ENCODE results near the gene SLC12A9.

The SLC12A9 gene

DNA sequence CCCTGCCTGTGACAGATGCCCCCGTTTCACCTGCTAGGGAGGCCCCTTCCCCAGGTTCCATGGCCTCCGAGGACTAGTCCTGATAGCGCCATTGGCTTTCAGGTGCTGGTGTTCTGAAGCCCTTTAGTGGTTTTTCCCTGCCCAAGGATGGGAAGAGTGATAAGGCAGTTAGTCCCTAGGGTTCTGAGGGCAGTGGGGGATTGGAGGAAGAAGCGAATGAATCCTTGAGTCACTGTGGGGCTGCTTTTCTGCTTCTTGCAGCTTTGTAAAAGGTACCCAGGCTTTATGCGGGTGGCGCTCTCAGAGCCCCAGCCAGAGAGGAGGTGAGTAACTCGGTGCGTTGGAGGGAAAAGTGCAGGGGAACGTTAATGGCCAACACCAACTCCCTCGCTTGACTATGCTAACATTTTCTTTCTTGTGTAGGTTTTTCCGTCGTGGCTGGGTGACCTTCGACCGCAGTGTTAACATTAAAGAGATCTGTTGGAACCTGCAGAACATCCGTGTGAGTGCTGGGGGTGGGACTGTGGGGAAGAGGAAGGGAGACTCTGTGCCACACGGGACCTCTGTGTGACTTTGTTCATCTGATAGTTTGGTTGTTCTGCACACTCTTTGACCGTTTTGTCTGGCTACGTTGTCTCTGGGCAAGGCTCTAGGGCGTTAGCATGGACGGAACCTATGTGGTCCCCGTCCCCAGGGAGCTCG lies 33.1 kb downstream of the SLC12A9 start:
- H4K20me1 ChIP-seq (ENCODE audit: insufficient read depth, low read length): no peaks in the 10 kb centered on the region
- H3K4me3 ChIP-seq (ENCODE audit: low read depth, low read length, poor library complexity, severe bottlenecking): no peak overlapping the region
- no peak overlapping the region for H3K27ac ChIP-seq (ENCODE audit: low read depth, low read length, poor library complexity, severe bottlenecking)
- H2AFZ ChIP-seq (ENCODE audit: low read length): no peak overlapping the region
- no peaks in the 10 kb centered on the region for H3K9me2 ChIP-seq (ENCODE audit: low read depth, low read length)
- H3K27me3 ChIP-seq (ENCODE audit: insufficient read depth, low read length): 0 out of 2 replicates have a peak, but pooled peaks cover 2% of the 10 kb centered on the region
- TF ChIP-seq, protein P1, sequence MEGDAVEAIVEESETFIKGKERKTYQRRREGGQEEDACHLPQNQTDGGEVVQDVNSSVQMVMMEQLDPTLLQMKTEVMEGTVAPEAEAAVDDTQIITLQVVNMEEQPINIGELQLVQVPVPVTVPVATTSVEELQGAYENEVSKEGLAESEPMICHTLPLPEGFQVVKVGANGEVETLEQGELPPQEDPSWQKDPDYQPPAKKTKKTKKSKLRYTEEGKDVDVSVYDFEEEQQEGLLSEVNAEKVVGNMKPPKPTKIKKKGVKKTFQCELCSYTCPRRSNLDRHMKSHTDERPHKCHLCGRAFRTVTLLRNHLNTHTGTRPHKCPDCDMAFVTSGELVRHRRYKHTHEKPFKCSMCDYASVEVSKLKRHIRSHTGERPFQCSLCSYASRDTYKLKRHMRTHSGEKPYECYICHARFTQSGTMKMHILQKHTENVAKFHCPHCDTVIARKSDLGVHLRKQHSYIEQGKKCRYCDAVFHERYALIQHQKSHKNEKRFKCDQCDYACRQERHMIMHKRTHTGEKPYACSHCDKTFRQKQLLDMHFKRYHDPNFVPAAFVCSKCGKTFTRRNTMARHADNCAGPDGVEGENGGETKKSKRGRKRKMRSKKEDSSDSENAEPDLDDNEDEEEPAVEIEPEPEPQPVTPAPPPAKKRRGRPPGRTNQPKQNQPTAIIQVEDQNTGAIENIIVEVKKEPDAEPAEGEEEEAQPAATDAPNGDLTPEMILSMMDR (IDR thresholded peaks at IDR 0.05; ENCODE audit: low read length): no peak
- TF ChIP-seq EZH2 (IDR thresholded peaks at IDR 0.05; ENCODE audit: borderline replicate concordance, low read length): no peak
- H3K79me2 ChIP-seq (ENCODE audit: insufficient read depth, low read length): peaks cover 5% of the 10 kb centered on the region
- H3F3A ChIP-seq (ENCODE audit: insufficient read depth, low read length): 0 out of 2 replicates have a peak, but pooled peaks cover 6% of the 10 kb centered on the region
- H3K9me3 ChIP-seq (ENCODE audit: low read length): no peaks in the 10 kb centered on the region
- peaks cover 80% of the 10 kb centered on the region for H3K36me3 ChIP-seq (ENCODE audit: insufficient read depth, low read length)
- H3K4me1 ChIP-seq (ENCODE audit: insufficient read depth, low read length, severe bottlenecking): peaks cover 39% of the 10 kb centered on the region
- no peak overlapping the region for H3K9ac ChIP-seq (ENCODE audit: low read length)
- H3K4me2 ChIP-seq (ENCODE audit: low read length): no peak overlapping the region

DNA sequence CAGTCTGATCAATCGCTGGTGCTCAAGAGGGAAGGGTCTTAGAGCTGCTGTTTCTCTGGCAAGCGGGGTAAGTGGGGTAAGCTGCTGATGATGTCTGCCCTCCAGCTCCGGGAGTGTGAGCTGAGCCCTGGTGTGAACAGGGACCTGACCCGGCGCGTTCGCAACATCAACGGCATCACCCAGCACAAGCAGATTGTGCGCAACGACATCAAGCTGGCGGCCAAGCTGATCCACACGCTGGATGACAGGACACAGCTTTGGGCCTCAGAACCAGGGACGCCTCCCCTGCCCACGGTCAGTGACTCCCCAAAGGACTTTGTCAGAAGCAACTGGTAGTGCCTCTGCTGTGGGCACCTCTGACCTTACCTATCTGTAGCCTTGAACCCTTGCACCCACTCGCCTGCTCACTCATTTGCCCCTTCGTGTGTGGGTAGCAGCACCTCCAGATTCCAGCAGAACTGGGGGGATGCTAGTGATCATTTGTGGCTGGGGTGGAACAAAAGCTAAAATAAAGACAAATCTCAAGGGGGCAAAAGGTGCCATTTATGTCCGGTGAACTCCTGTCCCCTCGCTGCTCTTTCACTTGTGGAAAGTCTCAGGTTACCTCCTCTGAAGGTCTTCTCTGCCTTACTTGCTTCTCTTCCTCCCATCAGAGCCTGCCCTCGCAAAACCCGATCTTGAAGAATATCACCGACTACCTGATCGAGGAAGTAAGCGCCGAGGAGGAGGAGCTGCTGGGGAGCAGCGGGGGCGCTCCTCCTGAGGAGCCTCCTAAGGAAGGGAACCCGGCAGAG lies 33.8 kb downstream of the SLC12A9 start:
- Histone ChIP-seq H3K4me2 (ENCODE audit: low read length) (peak overlapping the region; percentile 78; the same call in 1 of the 2 replicates), H3K27me3 (ENCODE audit: insufficient read depth, low read length) (0 out of 2 replicates have a peak, but pooled peaks cover 4% of the 10 kb centered on the region), H3K79me2 (ENCODE audit: insufficient read depth, low read length) (no peaks in the 10 kb centered on the region), H3K9me3 (ENCODE audit: low read length) (no peaks in the 10 kb centered on the region), H3K4me3 (ENCODE audit: low read depth, low read length, poor library complexity, severe bottlenecking) (no peak overlapping the region), H3K9ac (ENCODE audit: low read length) (no peak overlapping the region), H3K36me3 (ENCODE audit: insufficient read depth, low read length) (peaks cover 72% of the 10 kb centered on the region), H3K27ac (ENCODE audit: low read depth, low read length, poor library complexity, severe bottlenecking) (peak overlapping the region; percentile 85), H3K9me2 (ENCODE audit: low read depth, low read length) (no peaks in the 10 kb centered on the region), H4K20me1 (ENCODE audit: insufficient read depth, low read length) (no peaks in the 10 kb centered on the region), H3F3A (ENCODE audit: insufficient read depth, low read length) (0 out of 2 replicates have a peak, but pooled peaks cover 6% of the 10 kb centered on the region), H3K4me1 (ENCODE audit: insufficient read depth, low read length, severe bottlenecking) (peaks cover 41% of the 10 kb centered on the region), H2AFZ (ENCODE audit: low read length) (no peak overlapping the region)
- TF ChIP-seq, protein P1 (IDR thresholded peaks at IDR 0.05; ENCODE audit: low read length): no peak
- no peak for TF ChIP-seq EZH2 (IDR thresholded peaks at IDR 0.05; ENCODE audit: borderline replicate concordance, low read length)

DNA sequence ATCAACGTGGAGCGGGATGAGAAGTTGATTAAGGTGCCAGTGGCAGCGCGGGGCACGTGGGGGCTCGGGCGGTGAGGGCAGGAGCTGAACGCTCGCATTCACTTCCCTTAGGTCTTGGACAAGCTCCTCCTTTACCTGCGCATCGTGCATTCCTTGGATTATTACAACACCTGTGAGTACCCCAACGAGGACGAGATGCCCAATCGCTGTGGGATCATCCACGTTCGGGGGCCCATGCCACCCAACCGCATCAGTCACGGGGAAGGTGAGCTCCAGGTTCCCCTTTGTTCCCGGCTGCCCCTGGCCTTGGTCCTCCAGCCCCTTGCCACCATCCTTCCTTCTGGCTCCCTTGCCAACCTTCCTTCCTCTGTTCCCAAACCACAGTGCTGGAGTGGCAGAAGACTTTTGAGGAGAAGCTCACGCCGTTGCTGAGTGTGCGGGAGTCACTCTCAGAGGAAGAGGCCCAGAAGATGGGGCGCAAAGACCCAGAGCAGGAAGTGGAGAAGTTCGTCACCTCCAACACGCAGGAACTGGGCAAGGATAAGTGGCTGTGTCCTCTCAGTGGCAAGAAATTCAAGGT lies 34.5 kb downstream of the SLC12A9 start:
- Histone ChIP-seq H3K4me3 (ENCODE audit: low read depth, low read length, poor library complexity, severe bottlenecking) (peak overlapping the region; percentile 22), H3K79me2 (ENCODE audit: insufficient read depth, low read length) (no peaks in the 10 kb centered on the region), H3F3A (ENCODE audit: insufficient read depth, low read length) (0 out of 2 replicates have a peak, but pooled peaks cover 6% of the 10 kb centered on the region), H4K20me1 (ENCODE audit: insufficient read depth, low read length) (no peaks in the 10 kb centered on the region), H3K4me1 (ENCODE audit: insufficient read depth, low read length, severe bottlenecking) (peaks cover 41% of the 10 kb centered on the region), H3K9me3 (ENCODE audit: low read length) (no peaks in the 10 kb centered on the region), H2AFZ (ENCODE audit: low read length) (no peak overlapping the region), H3K27me3 (ENCODE audit: insufficient read depth, low read length) (0 out of 2 replicates have a peak, but pooled peaks cover 4% of the 10 kb centered on the region), H3K9me2 (ENCODE audit: low read depth, low read length) (no peaks in the 10 kb centered on the region), H3K27ac (ENCODE audit: low read depth, low read length, poor library complexity, severe bottlenecking) (peak overlapping the region; percentile 85), H3K4me2 (ENCODE audit: low read length) (peak overlapping the region; percentile 78), H3K9ac (ENCODE audit: low read length) (peak overlapping the region; percentile 36; the same call in 1 of the 2 replicates), H3K36me3 (ENCODE audit: insufficient read depth, low read length) (peaks cover 65% of the 10 kb centered on the region)
- TF ChIP-seq EZH2 (IDR thresholded peaks at IDR 0.05; ENCODE audit: borderline replicate concordance, low read length): no peak
- TF ChIP-seq, protein P1 (IDR thresholded peaks at IDR 0.05; ENCODE audit: low read length): no peak
